K562 (cell line): ENCODE measurements around the gene MLH3. TPM values are rescaled to one million over a fixed set of nuclear protein-coding genes. Genes with fewer than 3 reads are reported as not detected.
A peak's percentile ranks its signal among the peaks of the same experiment; 100 is the strongest.

Experiments
- ARNT ChIP-seq, 2 experiments: fragments of 450-650 bp; IDR thresholded peaks; 2 replicates each; pipeline ENCODE4 v1.6.1; 2016; ENCODE audit warnings: mild to moderate bottlenecking in 1 of 2
- BRCA1 ChIP-seq, 2 experiments: fragments of 450-650 bp in 1 of 2; sonication (generic) in 1 of 2; formaldehyde crosslinking in 1 of 2; IDR thresholded peaks; 2 replicates each; pipeline versions ENCODE4 v1.5.0 to v1.6.1; 2017 to 2020; ENCODE audit warnings: mild to moderate bottlenecking in 1 of 2, missing genetic modification reagents in 1 of 2
- BRF1 ChIP-seq: IDR thresholded peaks from 3 replicates; pipeline ENCODE4 v1.6.1; 2011; ENCODE audit warnings: borderline replicate concordance, mild to moderate bottlenecking; ENCODE audit not compliant: insufficient read length; ENCODE audit errors: extremely low read depth
- EWSR1 ChIP-seq: fragments of 450-650 bp; IDR thresholded peaks from 2 replicates; pipeline ENCODE4 v1.6.1; 2018; ENCODE audit warnings: borderline replicate concordance, mild to moderate bottlenecking, low read depth, moderate library complexity; ENCODE audit not compliant: partially characterized antibody
- FOSL1 ChIP-seq: fragments of 200-800 bp; sonication (Bioruptor generic); conservative IDR thresholded peaks from 2 replicates; pipeline ENCODE4 v1.6.1; 2016; ENCODE audit warnings: missing genetic modification characterization, missing compliant biosample characterization
- FOXP1 ChIP-seq: sonication (generic); formaldehyde crosslinking; IDR thresholded peaks from 2 replicates; pipeline ENCODE4 v1.8.0; 2022; ENCODE audit warnings: mild to moderate bottlenecking, missing genetic modification reagents
- HNRNPL ChIP-seq: fragments of 200-400 bp; formaldehyde crosslinking; IDR thresholded peaks from 2 replicates; pipeline ENCODE4 v1.6.1; 2017; ENCODE audit warnings: low read depth, mild to moderate bottlenecking, low read length
- HNRNPLL ChIP-seq: fragments of 200-400 bp; formaldehyde crosslinking; IDR thresholded peaks from 2 replicates; pipeline ENCODE4 v1.6.1; 2017; ENCODE audit warnings: low read length, low read depth, mild to moderate bottlenecking; ENCODE audit not compliant: poor library complexity, severe bottlenecking
- KAT7 ChIP-seq: sonication (generic); formaldehyde crosslinking; IDR thresholded peaks from 2 replicates; pipeline ENCODE4 v1.8.0; 2022; ENCODE audit warnings: missing genetic modification reagents, mild to moderate bottlenecking, borderline replicate concordance
- MAFF ChIP-seq: IDR thresholded peaks from 2 replicates; pipeline ENCODE4 v1.6.1; 2012; ENCODE audit warnings: low read length, improper control_type of control experiment
- MAZ ChIP-seq, 2 experiments: fragments of 450-650 bp in 1 of 2; sonication (generic) in 1 of 2; formaldehyde crosslinking; IDR thresholded peaks in 1 of 2; conservative IDR thresholded peaks in 1 of 2; 2 replicates each; pipeline versions ENCODE4 v1.4.0 to v1.5.0; 2020; ENCODE audit warnings: mild to moderate bottlenecking in 1 of 2, missing genetic modification reagents in 1 of 2
- MED1 ChIP-seq: sonication (generic); formaldehyde crosslinking; IDR thresholded peaks from 2 replicates; pipeline ENCODE4 v1.8.1; 2023; ENCODE audit warnings: missing genetic modification reagents, borderline replicate concordance
- MYC ChIP-seq, 2 experiments: fragments of 250-450 bp in 1 of 2; sonication (Bioruptor Pico) in 1 of 2; IDR thresholded peaks; 2 replicates each; pipeline versions ENCODE4 v1.5.1 to v1.6.1; 2012 to 2021; ENCODE audit warnings: low read depth in 2 of 2, borderline replicate concordance in 1 of 2, improper control_type of control experiment in 1 of 2, low read length in 1 of 2, mild to moderate bottlenecking in 1 of 2, moderate library complexity in 1 of 2
- NEUROD1 ChIP-seq: fragments of 150-350 bp; IDR thresholded peaks from 2 replicates; pipeline ENCODE4 v1.6.1; 2014; ENCODE audit warnings: borderline replicate concordance, low read length, low read depth; ENCODE audit not compliant: partially characterized antibody
- NFIX ChIP-seq: fragments of 250-450 bp; sonication (Bioruptor Pico); IDR thresholded peaks from 2 replicates; pipeline ENCODE4 v1.4.0; 2020; ENCODE audit warnings: low read depth, mild to moderate bottlenecking, moderate library complexity
- PHF21A ChIP-seq: fragments of 450-650 bp; IDR thresholded peaks from 2 replicates; pipeline ENCODE4 v1.6.1; 2017; ENCODE audit warnings: low read depth, borderline replicate concordance
- SIN3B ChIP-seq: fragments of 450-650 bp; IDR thresholded peaks from 2 replicates; pipeline ENCODE4 v1.6.1; 2017; ENCODE audit warnings: low read depth, mild to moderate bottlenecking, moderate library complexity
- SIX5 ChIP-seq, 2 experiments: IDR thresholded peaks; 2 replicates each; pipeline ENCODE4 v1.6.1; 2011; ENCODE audit warnings: low read length in 2 of 2, borderline replicate concordance in 1 of 2, low read depth in 1 of 2, mild to moderate bottlenecking in 1 of 2, moderate library complexity in 1 of 2; ENCODE audit not compliant: insufficient read depth in 1 of 2
- ZNF57 ChIP-seq: fragments of 450-650 bp; formaldehyde crosslinking; IDR thresholded peaks from 2 replicates; pipeline ENCODE4 v1.4.0; 2020; ENCODE audit warnings: mild to moderate bottlenecking, moderate library complexity
- ZNF76 ChIP-seq: fragments of 250-450 bp; sonication (Bioruptor Pico); IDR thresholded peaks from 2 replicates; pipeline ENCODE4 v1.4.0; 2020; ENCODE audit warnings: mild to moderate bottlenecking, moderate library complexity, borderline replicate concordance
- polyA plus RNA-seq, 8 experiments: library from polyadenylated mRNA; depleted of rRNA in 4 of 8; stranded (reverse) in 5 of 8; unstranded in 3 of 8; fragments of >200 nt; fragmentation: Nextera tagmentation in 2 of 8; fragmentation: Illumina TruSeq in 1 of 8; extraction: Ambion mirVana in 2 of 8; extraction: Trizol in 1 of 8; gene quantifications; 2 replicates each; pipeline versions ENCODE4 v1.2.1 to v1.2.3, GENCODE V29; 2011 to 2014; ENCODE audit warnings: inconsistent platforms in 1 of 8, missing spikeins in 1 of 8
- total RNA-seq, 7 experiments: library from RNA; depleted of rRNA in 6 of 7; stranded (reverse); fragments of >200 nt in 6 of 7; fragmentation: Illumina TruSeq in 2 of 7; extraction: Trizol in 2 of 7; gene quantifications; 2 replicates each; pipeline versions ENCODE4 v1.2.1 to v1.2.3, GENCODE V29; 2011 to 2021; ENCODE audit warnings: low replicate concordance in 1 of 7
- TF ChIP-seq, protein P1 (sequence below): fragments of 450-650 bp; formaldehyde crosslinking; conservative IDR thresholded peaks from 2 replicates; pipeline ENCODE4 v1.4.0; 2022; ENCODE audit warnings: mild to moderate bottlenecking, missing genetic modification characterization
- TF ChIP-seq, protein P2 (sequence below): fragments of 250-450 bp; sonication (Bioruptor Pico); IDR thresholded peaks from 2 replicates; pipeline ENCODE4 v1.8.0; 2022; ENCODE audit warnings: inconsistent platforms
- TF ChIP-seq, protein P3 (sequence below): IDR thresholded peaks from 2 replicates; pipeline ENCODE4 v1.6.1; 2012; ENCODE audit warnings: low read depth, low read length, improper control_type of control experiment, borderline replicate concordance

Gene MLH3
- total and polyA plus RNA-seq, 9 of the 15 experiments (the other 6 are each of a cell fraction or from before 2014, with no cell fraction given), result 5.9 to 15.3 (median 10.7) TPM

DNA sequence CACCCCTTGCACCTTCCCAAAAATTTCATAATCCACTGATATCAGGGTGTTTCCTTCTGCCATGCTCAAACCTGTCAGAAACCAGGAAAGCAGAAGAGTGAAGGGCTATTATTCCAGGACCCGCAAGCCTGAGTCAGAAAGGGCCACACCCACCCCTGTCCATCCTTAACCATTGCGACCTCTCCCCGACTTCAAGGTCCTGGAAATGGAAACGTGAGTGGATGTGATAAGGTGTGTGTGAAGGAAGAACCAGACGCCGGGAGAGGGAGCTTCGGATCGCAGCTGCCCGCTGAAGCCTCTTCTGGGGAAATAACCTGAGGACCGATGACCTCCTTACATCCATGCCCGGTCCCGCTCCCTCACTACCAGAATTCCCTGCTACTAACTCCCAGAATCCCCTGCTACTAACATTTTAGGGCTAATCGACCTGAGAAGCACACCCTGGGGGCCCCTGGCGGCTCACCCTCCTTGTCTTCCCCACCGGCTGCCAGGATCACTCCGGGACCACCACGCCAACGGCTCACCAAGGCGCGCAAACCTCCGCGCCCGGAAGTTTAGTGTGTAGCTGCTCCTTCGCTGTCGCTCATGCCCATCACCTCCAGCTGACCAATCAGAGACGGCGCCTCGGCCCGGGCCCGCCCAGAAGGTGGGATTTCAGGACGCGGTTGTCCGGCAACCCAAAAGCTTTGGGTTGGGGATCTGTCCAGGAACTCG is 12.4 kb upstream of the MLH3 start, which contains the start of gene ACYP1 (continued):
- TF ChIP-seq, protein P1, sequence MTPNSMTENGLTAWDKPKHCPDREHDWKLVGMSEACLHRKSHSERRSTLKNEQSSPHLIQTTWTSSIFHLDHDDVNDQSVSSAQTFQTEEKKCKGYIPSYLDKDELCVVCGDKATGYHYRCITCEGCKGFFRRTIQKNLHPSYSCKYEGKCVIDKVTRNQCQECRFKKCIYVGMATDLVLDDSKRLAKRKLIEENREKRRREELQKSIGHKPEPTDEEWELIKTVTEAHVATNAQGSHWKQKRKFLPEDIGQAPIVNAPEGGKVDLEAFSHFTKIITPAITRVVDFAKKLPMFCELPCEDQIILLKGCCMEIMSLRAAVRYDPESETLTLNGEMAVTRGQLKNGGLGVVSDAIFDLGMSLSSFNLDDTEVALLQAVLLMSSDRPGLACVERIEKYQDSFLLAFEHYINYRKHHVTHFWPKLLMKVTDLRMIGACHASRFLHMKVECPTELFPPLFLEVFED (CRISPR knock-in tag), result no peak
- TF ChIP-seq SIX5 (IDR thresholded peaks at IDR 0.05; ENCODE audit: borderline replicate concordance in 1 of 2, insufficient read depth in 1 of 2, low read depth in 1 of 2, low read length in 2 of 2), result no peak
- TF ChIP-seq SIN3B, result no peak
- no peak for TF ChIP-seq MAFF
- TF ChIP-seq, protein P2, sequence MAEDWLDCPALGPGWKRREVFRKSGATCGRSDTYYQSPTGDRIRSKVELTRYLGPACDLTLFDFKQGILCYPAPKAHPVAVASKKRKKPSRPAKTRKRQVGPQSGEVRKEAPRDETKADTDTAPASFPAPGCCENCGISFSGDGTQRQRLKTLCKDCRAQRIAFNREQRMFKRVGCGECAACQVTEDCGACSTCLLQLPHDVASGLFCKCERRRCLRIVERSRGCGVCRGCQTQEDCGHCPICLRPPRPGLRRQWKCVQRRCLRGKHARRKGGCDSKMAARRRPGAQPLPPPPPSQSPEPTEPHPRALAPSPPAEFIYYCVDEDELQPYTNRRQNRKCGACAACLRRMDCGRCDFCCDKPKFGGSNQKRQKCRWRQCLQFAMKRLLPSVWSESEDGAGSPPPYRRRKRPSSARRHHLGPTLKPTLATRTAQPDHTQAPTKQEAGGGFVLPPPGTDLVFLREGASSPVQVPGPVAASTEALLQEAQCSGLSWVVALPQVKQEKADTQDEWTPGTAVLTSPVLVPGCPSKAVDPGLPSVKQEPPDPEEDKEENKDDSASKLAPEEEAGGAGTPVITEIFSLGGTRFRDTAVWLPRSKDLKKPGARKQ (CRISPR knock-in tag), result no peak
- no peak for TF ChIP-seq ZNF76 (CRISPR knock-in tag)
- TF ChIP-seq BRF1, result no peak
- TF ChIP-seq ARNT (IDR thresholded peaks at IDR 0.05), result no peak
- no peak for TF ChIP-seq KAT7 (CRISPR knock-in tag)
- no peak for TF ChIP-seq EWSR1
- no peak for TF ChIP-seq MAZ (CRISPR knock-in tag; conservative IDR thresholded peaks at IDR 0.05 in 1 of 2, IDR thresholded peaks at IDR 0.05 in 1 of 2)
- TF ChIP-seq NFIX (CRISPR knock-in tag), result no peak
- TF ChIP-seq PHF21A, result no peak
- no peak for TF ChIP-seq FOSL1
- no peak for TF ChIP-seq BRCA1 (IDR thresholded peaks at IDR 0.05)
- TF ChIP-seq BRCA1 (CRISPR knock-in tag; IDR thresholded peaks at IDR 0.05), result no peak
- TF ChIP-seq, protein P3, sequence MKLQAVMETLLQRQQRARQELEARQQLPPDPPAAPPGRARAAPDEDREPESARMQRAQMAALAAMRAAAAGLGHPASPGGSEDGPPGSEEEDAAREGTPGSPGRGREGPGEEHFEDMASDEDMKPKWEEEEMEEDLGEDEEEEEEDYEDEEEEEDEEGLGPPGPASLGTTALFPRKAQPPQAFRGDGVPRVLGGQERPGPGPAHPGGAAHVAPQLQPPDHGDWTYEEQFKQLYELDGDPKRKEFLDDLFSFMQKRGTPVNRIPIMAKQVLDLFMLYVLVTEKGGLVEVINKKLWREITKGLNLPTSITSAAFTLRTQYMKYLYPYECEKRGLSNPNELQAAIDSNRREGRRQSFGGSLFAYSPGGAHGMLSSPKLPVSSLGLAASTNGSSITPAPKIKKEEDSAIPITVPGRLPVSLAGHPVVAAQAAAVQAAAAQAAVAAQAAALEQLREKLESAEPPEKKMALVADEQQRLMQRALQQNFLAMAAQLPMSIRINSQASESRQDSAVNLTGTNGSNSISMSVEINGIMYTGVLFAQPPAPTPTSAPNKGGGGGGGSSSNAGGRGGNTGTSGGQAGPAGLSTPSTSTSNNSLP, result no peak
- peak; percentile 65 for TF ChIP-seq NEUROD1
- peak; percentile 45 for TF ChIP-seq HNRNPLL
- no peak for TF ChIP-seq HNRNPL
- peak; percentile 31; the same call in 1 of the 2 replicates for TF ChIP-seq MYC (IDR thresholded peaks at IDR 0.05; ENCODE audit: low read depth, low read length)
- no peak for TF ChIP-seq MYC (CRISPR knock-in tag; IDR thresholded peaks at IDR 0.05; ENCODE audit: borderline replicate concordance, low read depth)
- TF ChIP-seq FOXP1 (CRISPR knock-in tag), result no peak
- TF ChIP-seq ZNF57 (CRISPR knock-in tag), result no peak
- no peak for TF ChIP-seq MED1 (CRISPR knock-in tag)
